Measurements from ENCODE around the gene BARHL2. TPM values are rescaled to one million over a fixed set of nuclear protein-coding genes. Genes with fewer than 3 reads are reported as not detected.

The BARHL2 gene
- total RNA-seq, 4 donors from 2014 or later = not detected

DNA sequence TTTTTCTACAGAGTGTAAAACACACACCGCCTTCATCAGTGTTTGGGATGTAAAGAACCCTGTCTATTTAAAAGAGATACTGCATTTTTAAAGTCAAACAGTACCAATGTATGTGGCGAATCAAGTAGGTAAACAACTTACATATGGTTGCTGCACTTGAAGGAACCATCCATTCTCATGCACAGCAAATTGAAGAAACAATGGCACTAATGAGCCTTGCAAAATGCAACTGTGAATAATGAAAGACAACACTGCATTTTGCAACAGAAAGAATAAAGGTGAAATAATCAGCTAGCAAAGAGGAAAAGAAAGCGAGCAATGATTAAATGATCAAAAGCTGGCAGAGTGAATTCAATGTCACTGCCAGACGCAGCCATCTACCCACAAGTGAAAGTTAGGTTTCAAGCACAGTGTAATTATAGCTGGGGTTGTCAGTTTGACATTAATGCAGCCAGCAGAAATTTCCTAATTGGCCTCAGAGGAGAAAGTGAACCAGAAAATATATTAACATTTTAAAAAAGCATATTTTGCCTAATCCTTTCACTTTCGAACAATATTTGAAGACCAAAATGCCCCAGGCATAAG is 10.9 kb upstream of the BARHL2 start:
- peaks cover 100% of the 10 kb centered on the region for H3K27me3 ChIP-seq
- no peak overlapping the region for H3K27ac ChIP-seq
- H3K4me3 ChIP-seq = no peak overlapping the region
- H3K4me1 ChIP-seq = peaks cover 58% of the 10 kb centered on the region
- WGBS = 40% methylated on average over 5 of the region's 5 CpGs
- H3K9me3 ChIP-seq = no peaks in the 10 kb centered on the region
- TF ChIP-seq POLR2A (IDR thresholded peaks at IDR 0.05) (no peak), CTCF (IDR thresholded peaks at IDR 0.05) (no peak), POLR2AphosphoS5 (IDR thresholded peaks at IDR 0.05) (no peak), EP300 (IDR thresholded peaks at IDR 0.05) (no peak)
- no peaks in the 10 kb centered on the region for H3K36me3 ChIP-seq
- DNase-seq (ENCODE audit: low spot score in 2 of 2) = no peak

GRCh38 chr1:90726986-90727480 is 9.9 kb upstream of the BARHL2 start:
- peak in 1 of 2 donors; percentile 78 for DNase-seq (ENCODE audit: low spot score in 2 of 2)
- H3K4me3 ChIP-seq = no peak overlapping the region
- no peaks in the 10 kb centered on the region for H3K9me3 ChIP-seq
- no peak overlapping the region for H3K27ac ChIP-seq
- H3K4me1 ChIP-seq = peaks cover 58% of the 10 kb centered on the region
- WGBS = 75% methylated on average over 3 of the region's 25 CpGs
- peaks cover 100% of the 10 kb centered on the region for H3K27me3 ChIP-seq
- TF ChIP-seq CTCF (IDR thresholded peaks at IDR 0.05) (no peak), POLR2AphosphoS5 (IDR thresholded peaks at IDR 0.05) (no peak), POLR2A (IDR thresholded peaks at IDR 0.05) (no peak), EP300 (IDR thresholded peaks at IDR 0.05) (no peak)
- no peaks in the 10 kb centered on the region for H3K36me3 ChIP-seq

DNA sequence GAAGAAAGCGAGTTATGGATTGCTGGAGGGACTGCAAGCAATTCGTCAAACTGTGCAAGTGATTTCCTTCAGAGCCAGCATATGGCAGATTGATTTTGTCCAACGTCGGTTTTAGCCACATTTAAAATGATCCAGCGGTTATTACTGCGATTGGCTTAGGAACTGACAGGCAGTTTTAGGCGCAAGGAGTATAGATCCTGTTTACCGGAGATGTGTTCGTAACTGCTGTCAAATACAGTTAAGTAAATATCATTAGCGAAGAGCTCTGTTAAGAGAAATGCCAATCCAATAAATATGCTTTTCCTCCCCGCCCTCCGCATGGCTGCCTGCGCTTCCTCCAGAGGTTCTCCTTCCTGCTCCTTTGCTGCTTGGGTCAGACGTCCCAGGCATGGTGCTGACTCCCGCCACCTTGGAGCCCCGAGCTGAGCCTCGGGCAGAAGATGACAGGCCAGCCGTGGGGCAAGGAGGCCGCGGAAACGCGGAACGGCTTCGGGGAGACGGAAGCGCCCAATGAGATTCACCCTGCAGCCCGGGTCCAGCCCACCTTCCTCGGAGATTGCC is 9.4 kb upstream of the BARHL2 start:
- DNase-seq (ENCODE audit: low spot score in 2 of 2) = no peak
- Histone ChIP-seq H3K27ac (no peak overlapping the region), H3K27me3 (peaks cover 100% of the 10 kb centered on the region), H3K36me3 (no peaks in the 10 kb centered on the region), H3K4me1 (peaks cover 59% of the 10 kb centered on the region), H3K4me3 (peak overlapping the region; percentile 35), H3K9me3 (no peaks in the 10 kb centered on the region)
- no peak for TF ChIP-seq POLR2A (IDR thresholded peaks at IDR 0.05)
- TF ChIP-seq CTCF (IDR thresholded peaks at IDR 0.05) = no peak
- no peak for TF ChIP-seq EP300 (IDR thresholded peaks at IDR 0.05)
- TF ChIP-seq POLR2AphosphoS5 (IDR thresholded peaks at IDR 0.05) = no peak
- 7% methylated on average over 19 of the region's 28 CpGs for WGBS

DNA sequence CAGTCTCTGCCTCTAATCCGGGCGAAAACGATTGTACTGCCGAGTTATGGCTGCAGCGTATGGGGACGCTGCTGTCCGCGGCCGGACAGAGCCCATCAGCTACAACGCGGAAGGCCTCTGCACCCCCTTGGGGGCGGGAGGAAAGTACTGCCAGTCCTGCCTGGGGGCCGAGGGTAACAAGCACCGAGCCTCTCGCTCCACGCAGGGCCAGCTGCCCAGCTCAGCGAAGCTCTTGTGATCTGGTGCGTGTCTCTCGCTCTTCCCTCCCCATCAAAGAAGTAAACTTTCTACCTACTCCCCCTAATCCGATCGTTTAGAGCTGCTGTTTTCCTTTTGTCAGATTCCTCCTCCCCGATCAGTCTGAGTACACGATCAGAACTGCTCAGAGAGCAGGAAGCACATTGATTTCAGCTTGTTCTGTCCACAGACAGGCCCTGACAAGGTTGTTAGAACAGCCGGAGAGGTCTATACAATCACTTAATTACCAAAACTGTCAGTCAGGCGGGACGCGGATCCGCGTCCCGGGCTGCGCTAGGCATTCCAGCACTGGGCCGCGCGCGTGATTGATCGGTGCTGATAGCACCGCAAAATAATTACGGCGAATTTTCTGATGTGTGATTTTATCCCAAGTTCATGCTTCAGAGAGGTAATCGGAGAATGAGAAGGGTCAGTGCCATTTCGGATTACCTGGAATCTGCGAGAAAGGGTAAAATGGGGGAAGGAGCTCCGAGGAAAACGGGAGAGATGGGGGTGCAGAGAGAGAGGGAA is 8.7 kb upstream of the BARHL2 start:
- TF ChIP-seq CTCF (IDR thresholded peaks at IDR 0.05) (no peak), EP300 (IDR thresholded peaks at IDR 0.05) (no peak), POLR2A (IDR thresholded peaks at IDR 0.05) (no peak), POLR2AphosphoS5 (IDR thresholded peaks at IDR 0.05) (no peak)
- no peaks in the 10 kb centered on the region for H3K9me3 ChIP-seq
- DNase-seq (ENCODE audit: low spot score in 2 of 2) = no peak
- H3K4me3 ChIP-seq = peak overlapping the region; percentile 35
- H3K4me1 ChIP-seq = peaks cover 61% of the 10 kb centered on the region
- H3K27me3 ChIP-seq = peaks cover 100% of the 10 kb centered on the region
- H3K36me3 ChIP-seq = no peaks in the 10 kb centered on the region
- no peak overlapping the region for H3K27ac ChIP-seq
- 4% methylated on average over 38 of the region's 44 CpGs for WGBS

Data from suprapubic skin (tissue), 4 donors.